Fibroblast of skin of left quadriceps (primary cell): ENCODE results near the gene LCE2D.

Experiments used
- DNase-seq, 2 experiments: peaks; one replicate each; pipeline ENCODE4 v3.0.0-alpha.2; 2013; ENCODE audit warnings: low read depth in 2 of 2

The LCE2D gene

GRCh38 chr1:152697701-152698600 lies 34.8 kb downstream of the LCE2D start, which contains the start of gene LCE2A:
TSS of gene LCE2A (plus strand) at chr1:152698345. CDS start at chr1:152698902, 557 bp downstream.
- DNase-seq, result no peak

GRCh38 chr1:152699746-152700145 lies 36.6 kb downstream of the LCE2D start:
- no peak for DNase-seq

DNA sequence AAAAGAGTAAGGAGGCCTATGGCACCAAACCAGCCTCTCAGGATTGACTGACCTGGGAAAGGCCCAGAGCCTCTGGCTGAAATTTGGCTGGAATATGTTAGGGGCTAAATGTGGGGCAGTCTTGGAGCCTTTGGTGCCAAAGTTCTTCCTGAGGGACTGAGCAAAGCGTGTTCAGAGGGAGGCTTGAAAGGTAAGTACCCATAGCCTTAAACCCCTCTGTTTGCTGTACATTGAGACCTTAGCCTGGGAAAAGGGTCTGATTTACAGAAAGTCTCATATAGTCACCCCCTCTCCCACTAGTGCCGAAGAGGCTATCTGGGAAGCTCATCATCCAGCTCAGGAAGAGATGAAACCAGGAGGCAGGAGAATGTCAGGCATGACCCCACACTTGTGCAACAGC lies 44.7 kb downstream of the LCE2D start, which contains the start of gene LCE4A:
Gene LCE4A (plus strand): TSS at position 301 of the 400 bp plus-strand sequence. CDS start 916 bp downstream, outside the sequence.
- no peak for DNase-seq
